Stimulated activated CD4-positive, alpha-beta T cell treated with anti-CD3 and anti-CD28 coated beads, TNF-alpha, amount 100 ng/mL, for 24 hours (primary cell): ENCODE measurements around the gene ADGRG1.
"Not testable (repeated sequence)": the region's sequence is repeated elsewhere in the genome, so short reads cannot be mapped to it uniquely, and the experiment has no call there.

Experiments used
- DNase-seq, 3 experiments: peaks; one replicate each; pipeline ENCODE4 v3.0.0-alpha.2; 2020; ENCODE audit warnings: low read depth in 3 of 3

ADGRG1 gene

DNA sequence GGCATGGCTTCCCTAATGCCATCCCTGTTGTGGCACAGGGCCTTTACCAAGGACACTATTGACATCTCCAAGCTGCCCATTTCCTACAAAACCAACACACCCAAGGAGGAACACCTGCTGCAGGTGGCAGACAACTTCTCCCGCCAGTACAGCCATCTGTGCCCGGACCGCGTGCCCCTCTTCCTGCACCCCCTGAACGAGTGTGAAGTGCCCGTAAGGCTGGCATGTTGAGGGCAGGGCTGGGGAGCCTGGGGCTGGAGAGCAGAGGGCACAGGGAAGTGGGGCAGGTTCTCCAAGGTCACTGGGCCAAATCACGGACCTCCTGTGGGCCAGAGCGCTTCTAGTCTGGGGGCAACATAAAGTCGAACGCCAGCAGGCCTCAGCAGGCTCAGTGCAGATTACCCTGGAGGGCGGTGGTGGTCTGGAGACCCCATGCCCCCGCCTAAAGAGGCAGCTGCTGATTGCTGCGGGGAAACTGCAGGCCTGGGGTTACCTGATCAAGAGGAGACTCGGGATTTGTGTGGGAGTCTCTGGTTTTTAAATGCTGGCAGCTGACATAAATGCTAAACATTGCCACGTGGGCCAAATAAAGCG, 70.5 kb downstream of the ADGRG1 start:
- DNase-seq, result no peak

DNA sequence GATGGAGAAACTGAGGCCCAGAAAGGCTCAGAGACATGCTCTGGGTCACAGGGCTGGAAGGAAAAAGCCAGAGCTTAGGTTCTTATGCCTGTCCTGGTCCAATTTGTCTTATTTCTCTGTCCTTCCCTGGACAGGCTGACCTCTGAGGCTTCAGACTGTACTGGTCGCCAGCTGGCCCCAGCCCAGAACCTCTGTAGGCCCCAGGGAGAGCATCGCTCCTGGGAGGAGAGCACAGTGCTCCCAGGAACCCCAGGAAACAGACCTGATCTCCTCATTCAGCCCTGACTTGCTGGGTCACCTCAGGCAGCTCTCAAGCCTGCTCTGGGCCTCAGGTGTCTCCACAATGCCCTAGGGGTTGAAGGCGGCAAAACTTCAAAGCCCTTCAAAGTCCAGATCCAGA, 71.1 kb downstream of the ADGRG1 start:
- no peak for DNase-seq

DNA sequence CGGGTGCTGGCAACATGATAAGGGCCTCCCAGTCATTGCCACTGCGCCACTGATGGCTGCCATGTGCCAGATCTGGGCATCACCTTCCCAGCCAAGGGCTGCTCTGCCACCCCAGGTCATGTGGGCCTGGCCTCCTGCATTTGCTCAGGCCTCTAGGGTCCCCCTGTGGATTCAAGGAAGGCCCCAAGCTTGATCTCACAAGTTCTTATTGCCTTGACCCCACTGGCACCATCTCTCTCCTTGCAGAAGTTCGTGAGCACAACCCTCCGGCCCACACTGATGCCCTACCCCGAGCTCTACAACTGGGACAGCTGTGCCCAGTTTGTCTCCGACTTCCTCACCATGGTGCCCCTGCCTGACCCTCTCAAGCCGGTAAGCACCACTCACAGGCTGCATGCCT, 71.5 kb downstream of the ADGRG1 start:
- DNase-seq, result no peak

DNA sequence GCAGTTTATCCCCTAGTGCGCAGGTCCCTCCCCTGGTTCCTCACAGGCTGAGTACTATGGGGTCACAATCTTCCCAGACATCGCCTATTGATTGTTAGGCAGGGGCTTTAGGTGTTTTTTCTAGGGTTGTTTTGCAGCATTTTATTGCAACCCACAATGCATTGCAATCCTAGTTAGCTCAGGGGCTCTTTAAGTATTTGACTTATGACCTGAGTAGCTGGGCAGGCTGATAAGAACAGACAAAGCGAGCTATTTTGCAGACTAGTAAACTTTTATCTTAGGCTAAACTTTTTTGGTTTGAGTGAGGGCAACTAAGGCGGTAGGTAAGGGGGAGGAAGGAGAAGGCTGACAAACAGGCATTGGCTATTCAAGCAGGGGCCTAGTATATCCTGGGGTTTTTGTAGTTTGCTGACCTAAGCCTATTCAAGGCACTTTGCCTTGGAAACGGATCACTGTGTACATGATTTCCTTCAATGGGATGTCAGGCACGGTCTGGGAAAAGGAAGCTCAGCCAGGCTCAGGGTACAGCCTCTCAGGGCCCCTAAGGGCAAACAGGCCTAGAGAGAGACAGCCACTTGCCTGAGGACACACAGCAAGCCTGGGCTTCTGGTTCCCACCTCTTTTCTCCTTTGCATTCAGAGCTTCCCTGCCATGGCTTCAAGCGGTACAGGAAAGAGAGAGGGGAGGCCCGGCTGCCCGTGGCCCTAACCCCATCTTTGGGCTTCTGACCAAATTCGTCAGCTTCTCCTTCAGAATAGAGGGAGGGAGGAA, 72.5 kb downstream of the ADGRG1 start:
- no peak for DNase-seq

DNA sequence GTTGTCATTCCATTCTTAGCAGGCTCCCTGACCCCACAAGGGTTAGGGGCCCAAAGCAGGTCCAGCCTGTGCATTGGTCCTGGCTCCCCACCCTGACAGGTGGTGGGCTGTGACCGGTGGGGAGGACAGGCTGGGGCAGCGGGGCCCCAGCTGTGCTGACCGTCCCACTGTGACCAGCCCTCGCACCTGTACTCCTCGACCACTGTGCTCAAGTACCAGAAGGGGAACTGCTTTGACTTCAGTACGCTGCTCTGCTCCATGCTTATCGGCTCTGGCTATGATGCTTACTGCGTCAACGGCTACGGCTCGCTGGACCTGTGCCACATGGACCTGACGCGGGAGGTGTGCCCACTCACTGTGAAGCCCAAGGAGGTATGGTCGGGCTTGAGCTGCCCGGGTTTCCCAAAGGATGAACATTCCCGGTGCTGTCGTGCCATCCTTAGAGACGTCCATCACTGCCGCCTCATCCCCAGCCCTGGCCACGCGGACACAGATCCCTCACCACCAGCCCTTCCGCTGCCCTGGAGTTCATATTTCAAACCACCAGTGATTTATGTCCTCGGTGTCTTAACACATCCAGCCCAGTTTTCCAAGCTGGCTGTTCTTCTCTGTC, 73.4 kb downstream of the ADGRG1 start:
- no peak for DNase-seq

DNA sequence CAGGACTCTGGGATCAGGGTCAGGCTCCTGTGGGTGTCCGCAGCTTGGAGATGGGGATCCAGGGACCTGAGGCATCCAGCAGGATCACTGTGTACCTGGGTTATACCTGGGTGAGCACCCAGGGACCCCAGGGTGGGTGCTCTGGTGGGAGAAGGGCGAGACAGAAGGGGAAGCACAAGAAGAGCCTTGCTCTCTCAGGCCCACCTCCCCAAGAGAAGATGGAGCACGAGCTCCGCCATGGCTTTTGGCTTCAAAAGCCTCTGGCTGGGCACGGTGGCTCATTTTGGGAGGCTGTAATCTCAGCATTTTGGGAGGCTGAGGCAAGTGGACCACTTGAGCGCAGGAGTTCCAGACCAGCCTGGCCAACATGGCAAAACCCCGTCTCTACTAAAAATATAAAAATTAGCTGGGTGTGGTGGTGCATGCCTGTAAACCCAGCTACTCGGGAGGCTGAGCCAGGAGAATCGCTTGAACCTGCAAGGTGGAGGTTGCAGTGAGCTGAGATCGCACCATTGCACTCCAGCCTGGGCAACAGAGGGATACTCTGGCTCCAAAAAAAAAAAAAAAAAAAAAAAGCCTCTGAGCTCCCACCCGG, 75.1 kb downstream of the ADGRG1 start:
- no peak for DNase-seq

DNA sequence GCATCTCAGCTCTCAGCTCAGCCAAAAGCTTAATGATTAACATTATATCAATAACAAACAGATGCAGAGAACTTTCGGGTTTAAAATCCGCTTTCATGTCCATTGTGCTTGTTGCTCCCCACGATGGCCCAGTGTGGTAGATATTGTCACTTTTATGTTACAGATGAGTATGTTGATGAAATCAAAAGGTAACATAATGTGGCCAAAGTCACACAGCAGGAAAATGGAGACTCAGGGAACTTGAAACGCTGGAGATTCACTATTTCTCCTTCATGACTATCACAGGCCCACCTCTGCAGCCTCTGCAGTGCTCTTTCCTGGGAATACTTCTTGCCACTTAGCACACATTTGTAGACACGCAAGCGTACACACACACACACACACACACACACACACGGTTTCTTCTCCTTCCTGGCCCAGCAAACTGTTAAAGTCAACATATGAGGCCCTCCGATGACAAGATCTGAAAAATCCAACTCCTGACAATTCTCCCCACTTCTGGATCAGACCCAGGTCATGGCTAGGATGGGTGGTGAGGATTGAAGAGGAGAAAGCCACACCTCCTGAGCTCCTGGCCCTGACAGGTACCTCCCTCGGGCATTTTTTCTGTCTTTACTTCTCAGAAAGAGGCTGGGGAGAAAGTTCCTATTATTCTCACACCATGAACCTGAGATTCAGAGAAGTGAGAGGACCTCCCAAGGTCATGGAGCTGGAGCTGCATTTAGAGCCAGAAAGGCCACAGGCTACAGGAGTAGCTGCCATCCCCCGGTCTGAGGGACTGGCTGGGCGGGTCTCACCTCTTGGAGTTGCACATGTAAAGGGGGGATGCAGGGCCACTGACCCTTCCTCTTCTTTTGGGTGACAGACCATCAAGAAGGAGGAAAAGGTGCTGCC, 75.8 kb downstream of the ADGRG1 start:
- DNase-seq, result no peak

DNA sequence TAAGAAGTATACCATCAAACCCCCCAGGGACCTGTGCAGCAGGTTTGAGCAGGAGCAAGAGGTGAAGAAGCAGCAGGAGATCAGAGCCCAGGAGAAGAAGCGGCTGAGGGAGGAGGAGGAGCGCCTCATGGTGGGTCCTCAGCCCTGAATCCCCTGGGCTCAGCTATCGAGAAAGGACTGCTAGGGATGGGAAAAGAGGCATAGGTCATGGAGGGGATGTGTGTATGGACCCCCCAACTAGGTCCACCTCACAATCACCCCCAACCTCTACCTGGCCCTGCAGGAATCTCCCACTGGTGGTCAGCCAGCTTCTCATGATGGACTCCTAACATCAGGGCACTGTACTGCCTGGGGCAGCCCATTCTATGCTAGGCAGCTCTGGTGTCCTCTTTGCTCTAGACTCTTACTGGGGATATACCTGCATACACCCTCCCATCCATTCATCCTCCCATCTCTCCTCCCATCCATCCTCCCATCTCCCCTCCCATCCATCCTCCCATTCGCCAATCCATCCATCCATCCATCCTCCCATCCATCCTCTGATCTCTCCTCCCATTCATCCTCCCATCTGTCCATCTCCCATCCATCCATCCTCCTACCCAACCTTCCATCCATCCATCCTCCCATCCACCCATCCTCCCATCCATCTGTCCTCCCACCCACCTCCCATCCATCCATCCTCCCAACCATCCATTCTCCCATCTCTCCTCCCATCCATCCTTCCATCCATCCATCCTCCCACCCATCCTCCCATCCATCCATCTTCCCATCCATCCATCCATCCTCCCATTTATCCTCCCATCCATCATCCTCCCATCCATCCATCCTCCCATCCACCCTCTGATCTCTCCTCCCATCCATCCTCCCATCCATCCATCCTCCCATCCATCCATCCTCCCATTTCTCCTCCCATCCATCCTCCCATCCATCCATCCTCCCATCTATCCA, 76.7 kb downstream of the ADGRG1 start:
- no peak for DNase-seq

DNA sequence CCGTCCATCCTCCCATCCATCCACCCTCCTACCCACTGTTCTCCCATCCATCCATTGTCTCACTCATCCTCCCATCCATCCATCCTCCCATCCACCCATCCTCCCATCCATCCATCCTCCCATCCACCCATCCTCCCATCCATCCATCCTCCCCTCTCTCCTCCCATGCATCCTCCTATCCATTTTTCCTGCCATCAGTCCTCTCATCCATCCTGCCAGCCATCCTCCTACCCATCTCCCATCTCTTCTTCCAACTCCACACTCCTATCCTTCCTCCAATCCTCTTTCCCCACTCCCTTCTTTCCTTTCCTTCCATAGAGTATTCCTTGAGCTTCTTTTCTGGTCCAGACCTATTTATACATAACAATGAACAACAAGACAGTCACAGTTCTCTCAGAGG, 78.3 kb downstream of the ADGRG1 start:
- no peak for DNase-seq

DNA sequence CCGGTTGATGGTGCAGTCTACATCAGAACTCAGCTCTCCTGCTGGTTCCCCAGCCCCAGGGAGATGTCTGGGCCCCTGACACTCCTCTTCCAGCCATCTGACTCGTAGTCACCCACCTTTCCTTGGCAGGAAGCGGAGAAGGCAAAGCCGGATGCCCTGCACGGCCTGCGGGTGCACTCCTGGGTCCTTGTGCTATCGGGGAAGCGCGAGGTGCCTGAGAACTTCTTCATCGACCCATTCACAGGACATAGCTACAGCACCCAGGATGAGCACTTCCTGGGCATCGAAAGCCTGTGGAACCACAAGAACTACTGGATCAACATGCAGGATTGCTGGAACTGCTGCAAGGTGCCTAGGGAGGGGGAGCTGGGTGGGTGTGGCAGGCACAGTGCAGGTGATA, 78.9 kb downstream of the ADGRG1 start:
- DNase-seq, result no peak

DNA sequence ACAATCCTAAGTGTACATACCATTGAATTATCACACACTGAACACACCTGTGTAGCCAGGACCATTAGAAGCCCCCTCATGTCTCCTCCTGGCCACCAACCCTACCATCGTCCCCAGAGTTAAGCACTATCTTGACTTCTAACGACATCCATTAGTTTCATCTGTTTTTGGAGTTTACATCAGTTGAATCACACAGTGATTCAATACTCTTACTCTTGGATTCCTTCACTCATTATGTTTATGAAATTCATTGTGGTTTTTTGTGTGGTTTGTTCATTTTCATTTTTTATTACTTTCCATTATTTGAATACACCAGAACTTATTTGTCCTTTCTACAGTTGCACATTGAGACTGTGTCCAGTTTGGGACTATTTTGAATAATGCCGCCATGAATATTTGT, 79.7 kb downstream of the ADGRG1 start:
- DNase-seq, result no peak

DNA sequence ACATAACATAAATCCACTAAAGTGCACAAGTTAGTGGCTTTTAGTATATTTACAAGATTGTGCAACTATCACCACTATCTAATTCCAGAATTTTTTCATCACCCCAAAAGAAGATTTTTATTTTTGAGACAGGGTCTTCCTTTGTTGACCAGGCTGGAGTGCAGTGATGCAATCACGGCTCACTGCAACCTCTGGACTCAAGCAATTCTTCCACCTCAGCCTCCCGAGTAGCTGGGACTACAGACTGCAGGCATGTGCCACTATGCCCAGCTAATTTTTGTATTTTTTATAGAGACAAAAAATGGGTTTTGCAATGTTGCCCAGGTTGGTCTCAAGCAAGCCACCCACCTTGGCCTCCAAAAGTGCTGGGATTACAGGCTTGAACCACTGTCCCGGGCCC, 81.2 kb downstream of the ADGRG1 start:
- DNase-seq, result no peak

DNA sequence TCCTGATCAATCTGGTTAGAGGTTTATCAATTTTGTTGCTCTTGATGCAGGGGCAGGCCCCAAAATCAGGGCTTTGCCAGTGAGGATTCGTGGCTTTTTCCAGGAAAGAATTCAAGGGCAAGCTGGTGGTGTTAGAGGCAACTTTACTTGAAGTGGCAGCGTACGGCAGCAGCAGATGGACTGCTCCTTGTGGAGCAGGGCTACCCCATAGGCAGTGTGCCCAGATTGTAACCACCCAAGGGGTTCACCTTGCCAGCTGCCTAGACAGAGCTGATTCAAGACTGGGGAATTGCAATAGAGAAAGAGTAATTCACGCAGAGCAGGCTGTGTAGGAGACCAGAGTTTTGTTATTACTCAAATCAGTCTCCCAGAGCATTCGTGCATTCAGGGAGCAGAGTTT, 82.9 kb downstream of the ADGRG1 start:
- no peak for DNase-seq

DNA sequence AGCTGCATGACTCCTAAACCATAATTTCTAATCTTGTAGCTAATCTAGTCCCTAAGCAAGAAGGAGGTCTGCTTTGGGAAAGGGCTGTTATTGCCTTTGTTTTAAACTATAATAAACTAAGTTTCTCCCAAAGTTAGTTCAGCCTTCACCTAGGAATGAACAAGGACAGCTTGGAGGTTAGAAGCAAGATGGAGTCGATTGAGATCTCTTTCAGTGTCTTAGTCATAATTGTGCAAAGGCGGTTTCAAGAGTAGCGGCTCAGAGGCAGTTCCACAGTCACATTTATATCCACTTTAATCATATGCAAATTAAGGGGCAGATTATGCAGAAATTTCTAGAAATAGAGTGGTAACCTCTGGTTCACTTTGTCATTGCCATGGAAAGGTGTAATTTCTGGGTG, 83.6 kb downstream of the ADGRG1 start:
- no peak for DNase-seq

DNA sequence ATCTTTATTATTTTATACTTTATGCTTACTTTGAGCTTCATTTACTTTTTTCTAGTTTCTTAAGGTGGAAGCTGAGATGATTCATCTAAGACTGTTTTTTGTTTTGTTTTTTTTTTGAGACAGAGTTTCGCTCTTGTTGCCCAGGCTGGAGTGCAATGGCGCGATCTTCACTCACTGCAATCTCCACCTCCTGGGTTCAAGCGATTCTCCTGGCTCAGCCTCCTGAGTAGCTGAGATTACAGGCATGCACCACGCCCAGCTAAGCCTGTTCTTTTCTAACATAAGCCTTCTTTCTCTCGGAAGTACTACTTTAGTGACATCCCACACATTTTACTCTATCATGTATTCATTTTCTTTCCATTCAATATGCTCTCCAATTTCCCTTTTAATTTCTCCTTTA, 84.1 kb downstream of the ADGRG1 start:
- DNase-seq, result not testable (repeated sequence)

DNA sequence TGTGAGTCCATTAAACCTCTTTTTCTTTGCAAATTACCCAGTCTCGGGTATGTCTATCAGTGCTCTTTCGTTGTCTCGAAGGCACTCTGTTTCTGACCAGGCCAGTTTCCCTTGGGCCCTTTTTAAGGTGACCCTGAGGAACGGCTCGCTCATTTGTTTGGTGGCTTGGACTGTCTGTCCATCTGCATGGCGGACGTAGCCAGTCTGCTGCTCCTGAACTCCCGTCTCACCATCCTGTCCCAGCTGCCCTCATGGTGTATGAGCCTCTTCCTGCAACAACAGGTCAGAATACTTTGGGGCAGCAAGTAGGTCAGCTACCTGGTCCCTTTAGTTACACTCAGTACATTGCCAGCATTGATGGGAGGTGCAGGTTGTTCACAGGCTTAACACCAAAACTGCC, 85.2 kb downstream of the ADGRG1 start:
- no peak for DNase-seq

DNA sequence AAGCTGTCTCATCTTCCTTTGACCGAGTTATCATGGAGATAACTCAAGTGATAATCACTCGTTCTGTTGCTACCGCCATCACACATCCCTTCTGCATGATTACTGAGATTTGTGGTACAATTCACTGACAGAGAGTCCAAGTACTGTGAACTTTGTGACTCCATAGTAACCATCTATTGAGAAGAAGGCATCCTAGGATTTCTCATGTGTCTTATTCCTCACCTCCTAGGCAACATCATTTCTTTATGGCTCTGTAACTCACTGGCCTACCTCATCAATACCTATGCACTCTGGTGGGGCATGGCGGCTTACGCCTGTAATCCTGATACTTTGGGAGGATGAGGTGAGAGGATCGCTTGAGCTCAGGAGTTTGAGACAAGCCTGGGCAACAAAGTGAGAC, 85.6 kb downstream of the ADGRG1 start:
- DNase-seq, result no peak
